ENCODE results near the gene NSFL1C.

DNA sequence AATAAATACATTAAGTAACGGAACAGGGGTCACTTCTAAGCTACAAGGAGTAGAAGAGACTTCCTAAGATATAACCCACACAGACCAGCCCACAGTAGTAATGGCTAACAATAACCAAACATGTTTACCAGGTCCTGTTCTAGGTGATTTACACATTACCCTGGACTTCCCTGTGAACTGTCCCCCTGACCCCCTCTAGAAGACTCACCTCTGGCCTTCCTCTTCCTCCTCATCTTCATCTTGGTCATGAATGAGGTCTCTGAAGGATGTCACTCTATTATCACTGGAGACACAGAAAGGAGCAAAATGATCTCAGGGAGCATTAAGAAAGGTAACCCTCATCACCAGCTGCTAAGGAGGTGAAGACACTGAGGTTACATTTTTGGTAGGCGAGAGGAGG, 8.7 kb downstream of the NSFL1C start:
- TF ChIP-seq, protein P1, sequence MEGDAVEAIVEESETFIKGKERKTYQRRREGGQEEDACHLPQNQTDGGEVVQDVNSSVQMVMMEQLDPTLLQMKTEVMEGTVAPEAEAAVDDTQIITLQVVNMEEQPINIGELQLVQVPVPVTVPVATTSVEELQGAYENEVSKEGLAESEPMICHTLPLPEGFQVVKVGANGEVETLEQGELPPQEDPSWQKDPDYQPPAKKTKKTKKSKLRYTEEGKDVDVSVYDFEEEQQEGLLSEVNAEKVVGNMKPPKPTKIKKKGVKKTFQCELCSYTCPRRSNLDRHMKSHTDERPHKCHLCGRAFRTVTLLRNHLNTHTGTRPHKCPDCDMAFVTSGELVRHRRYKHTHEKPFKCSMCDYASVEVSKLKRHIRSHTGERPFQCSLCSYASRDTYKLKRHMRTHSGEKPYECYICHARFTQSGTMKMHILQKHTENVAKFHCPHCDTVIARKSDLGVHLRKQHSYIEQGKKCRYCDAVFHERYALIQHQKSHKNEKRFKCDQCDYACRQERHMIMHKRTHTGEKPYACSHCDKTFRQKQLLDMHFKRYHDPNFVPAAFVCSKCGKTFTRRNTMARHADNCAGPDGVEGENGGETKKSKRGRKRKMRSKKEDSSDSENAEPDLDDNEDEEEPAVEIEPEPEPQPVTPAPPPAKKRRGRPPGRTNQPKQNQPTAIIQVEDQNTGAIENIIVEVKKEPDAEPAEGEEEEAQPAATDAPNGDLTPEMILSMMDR (optimal IDR thresholded peaks at IDR 0.05 in 1 of 3, IDR thresholded peaks at IDR 0.05 in 1 of 3, conservative IDR thresholded peaks at IDR 0.05 in 1 of 3; ENCODE audit: extremely low read depth in 1 of 3, insufficient read depth in 2 of 3, low read length in 3 of 3), result no peak
- TF ChIP-seq EZH2 (IDR thresholded peaks at IDR 0.05; ENCODE audit: low read length), result no peak
